SU-DHL-6 (cell line): Measurements from ENCODE around the gene LRTM1.

ENCODE experiments used
- H2AFZ ChIP-seq: fragments of 200-600 bp; sonication (generic); 2 replicates; pipeline ENCODE4 v1.6.1; 2014; ENCODE audit warnings: low read depth, mild to moderate bottlenecking, moderate library complexity, mixed read lengths, antibody characterized with exemption, low read length; ENCODE audit not compliant: severe bottlenecking
- H3F3A ChIP-seq: fragments of 200-600 bp; shearing (Covaris generic); 2 replicates; pipeline ENCODE4 v1.6.0; 2016; ENCODE audit warnings: antibody characterized with exemption, mild to moderate bottlenecking; ENCODE audit not compliant: insufficient read depth
- H3K27ac ChIP-seq: fragments of 200-600 bp; sonication (generic); 2 replicates; pipeline ENCODE4 v1.5.1; 2016; ENCODE audit warnings: low read depth, mild to moderate bottlenecking, low read length, moderate library complexity, mixed read lengths
- H3K27me3 ChIP-seq: fragments of 200-600 bp; sonication (generic), shearing (Covaris generic); 2 replicates; pipeline ENCODE4 v1.6.0; 2014; ENCODE audit warnings: mild to moderate bottlenecking, low read length
- H3K36me3 ChIP-seq: fragments of 200-600 bp; sonication (generic); 2 replicates; pipeline ENCODE4 v1.6.1; 2014; ENCODE audit warnings: mild to moderate bottlenecking, low read length, mixed read lengths
- H3K4me2 ChIP-seq: fragments of 300-600, 200-600 bp; shearing (Covaris generic), sonication (generic); 2 replicates; pipeline ENCODE4 v1.6.0; 2014; ENCODE audit warnings: low read length, low read depth, mild to moderate bottlenecking; ENCODE audit not compliant: poor library complexity, severe bottlenecking
- H3K4me3 ChIP-seq: fragments of 200-600 bp; sonication (generic); 2 replicates; pipeline ENCODE4 v1.5.1; 2014; ENCODE audit warnings: antibody characterized with exemption, low read length, mild to moderate bottlenecking, mixed read lengths; ENCODE audit not compliant: insufficient read depth, poor library complexity, severe bottlenecking
- H3K79me2 ChIP-seq: fragments of 200-600 bp; sonication (generic); 2 replicates; pipeline ENCODE4 v1.6.1; 2014; ENCODE audit warnings: mild to moderate bottlenecking, low read length, moderate library complexity; ENCODE audit not compliant: insufficient read depth
- H3K9ac ChIP-seq: fragments of 200-600 bp; sonication (generic); 2 replicates; pipeline ENCODE4 v1.7.0; 2014; ENCODE audit warnings: mild to moderate bottlenecking, low read length
- H3K9me2 ChIP-seq: fragments of 200-600 bp; sonication (generic); replicated peaks from 2 replicates; pipeline ENCODE4 v1.6.1; 2014; ENCODE audit warnings: low read length; ENCODE audit not compliant: insufficient read depth
- H3K9me3 ChIP-seq: fragments of 200-600 bp; sonication (generic); 2 replicates; pipeline ENCODE4 v1.6.1; 2014; ENCODE audit warnings: low read length, mixed read lengths; ENCODE audit not compliant: insufficient read depth
- H4K20me1 ChIP-seq: fragments of 200-600 bp; sonication (generic); 2 replicates; pipeline ENCODE4 v1.6.1; 2014; ENCODE audit warnings: low read depth, mild to moderate bottlenecking, antibody characterized with exemption, low read length, moderate library complexity, mixed read lengths
- CTCF ChIP-seq: fragments of 200-600 bp; sonication (generic); IDR thresholded peaks from one replicate; pipeline ENCODE4 v1.5.1; 2017; ENCODE audit warnings: antibody characterized with exemption, mild to moderate bottlenecking, low read length, moderate library complexity; ENCODE audit not compliant: insufficient read depth, poor library complexity, severe bottlenecking
- EZH2phosphoT487 ChIP-seq: fragments of 200-600 bp; sonication (generic), shearing (Covaris generic); conservative IDR thresholded peaks from 2 replicates; pipeline ENCODE4 v1.6.1; 2018; ENCODE audit warnings: mild to moderate bottlenecking, antibody characterized with exemption, low read length, moderate library complexity, mixed read lengths

The LRTM1 gene

GRCh38 chr3:54962200-54962599 lies 34.3 kb upstream of the LRTM1 start:
- TF ChIP-seq CTCF: no peak
- no peak for TF ChIP-seq EZH2phosphoT487
- Histone ChIP-seq H3K9ac (no peak overlapping the region), H3K9me2 (no peaks in the 10 kb centered on the region), H3K27me3 (no peaks in the 10 kb centered on the region), H3F3A (no peaks in the 10 kb centered on the region), H2AFZ (no peak overlapping the region), H3K4me2 (no peak overlapping the region), H3K36me3 (no peaks in the 10 kb centered on the region), H3K4me3 (no peak overlapping the region), H3K79me2 (no peaks in the 10 kb centered on the region), H3K27ac (no peak overlapping the region), H4K20me1 (no peaks in the 10 kb centered on the region), H3K9me3 (no peaks in the 10 kb centered on the region)

GRCh38 chr3:54960701-54961100 lies 32.8 kb upstream of the LRTM1 start:
- Histone ChIP-seq H3K4me2 (no peak overlapping the region), H3F3A (no peaks in the 10 kb centered on the region), H3K79me2 (no peaks in the 10 kb centered on the region), H3K36me3 (no peaks in the 10 kb centered on the region), H3K4me3 (no peak overlapping the region), H3K9ac (no peak overlapping the region), H3K27me3 (no peaks in the 10 kb centered on the region), H3K9me3 (no peaks in the 10 kb centered on the region), H2AFZ (no peak overlapping the region), H3K27ac (no peak overlapping the region), H3K9me2 (no peaks in the 10 kb centered on the region), H4K20me1 (no peaks in the 10 kb centered on the region)
- TF ChIP-seq CTCF: no peak

- Histone ChIP-seq H3K4me2 (no peak overlapping the region), H3K9me2 (no peaks in the 10 kb centered on the region), H3K9me3 (no peaks in the 10 kb centered on the region), H2AFZ (no peak overlapping the region), H3K36me3 (no peaks in the 10 kb centered on the region), H3K79me2 (no peaks in the 10 kb centered on the region), H3F3A (no peaks in the 10 kb centered on the region), H4K20me1 (no peaks in the 10 kb centered on the region), H3K27ac (no peak overlapping the region), H3K9ac (no peak overlapping the region), H3K4me3 (no peak overlapping the region), H3K27me3 (no peaks in the 10 kb centered on the region)
- no peak for TF ChIP-seq CTCF
- no peak for TF ChIP-seq EZH2phosphoT487
These were observed 32.2 kb upstream of the LRTM1 start for GRCh38 chr3:54960082-54960481.

GRCh38 chr3:54957711-54958110 lies 29.9 kb upstream of the LRTM1 start:
- no peak overlapping the region for H3K9ac ChIP-seq
- no peak overlapping the region for H2AFZ ChIP-seq
- no peaks in the 10 kb centered on the region for H3K27me3 ChIP-seq
- no peaks in the 10 kb centered on the region for H4K20me1 ChIP-seq
- H3F3A ChIP-seq: no peaks in the 10 kb centered on the region
- no peaks in the 10 kb centered on the region for H3K9me2 ChIP-seq
- H3K4me2 ChIP-seq: no peak overlapping the region
- no peaks in the 10 kb centered on the region for H3K9me3 ChIP-seq
- no peaks in the 10 kb centered on the region for H3K36me3 ChIP-seq
- no peaks in the 10 kb centered on the region for H3K79me2 ChIP-seq
- H3K27ac ChIP-seq: no peak overlapping the region
- TF ChIP-seq CTCF (no peak), EZH2phosphoT487 (no peak)
- H3K4me3 ChIP-seq: no peak overlapping the region
